GM18951 (cell line): ENCODE data around the gene BRAT1.

Experiments used
- POLR2A ChIP-seq: IDR thresholded peaks from 4 replicates; pipeline ENCODE4 v1.6.1; 2011; ENCODE audit warnings: mild to moderate bottlenecking; ENCODE audit not compliant: insufficient read length, insufficient read depth; ENCODE audit errors: extremely low read depth
- in situ Hi-C: fragments of 300-500 bp; cut with MboI; formaldehyde crosslinking; loops from one replicate; pipeline ENCODE4 v1.12.0; 2022; ENCODE audit warnings: low sequenced_read_pairs, mixed read lengths, inconsistent platforms; ENCODE audit not compliant: unreplicated experiment

Gene BRAT1

DNA sequence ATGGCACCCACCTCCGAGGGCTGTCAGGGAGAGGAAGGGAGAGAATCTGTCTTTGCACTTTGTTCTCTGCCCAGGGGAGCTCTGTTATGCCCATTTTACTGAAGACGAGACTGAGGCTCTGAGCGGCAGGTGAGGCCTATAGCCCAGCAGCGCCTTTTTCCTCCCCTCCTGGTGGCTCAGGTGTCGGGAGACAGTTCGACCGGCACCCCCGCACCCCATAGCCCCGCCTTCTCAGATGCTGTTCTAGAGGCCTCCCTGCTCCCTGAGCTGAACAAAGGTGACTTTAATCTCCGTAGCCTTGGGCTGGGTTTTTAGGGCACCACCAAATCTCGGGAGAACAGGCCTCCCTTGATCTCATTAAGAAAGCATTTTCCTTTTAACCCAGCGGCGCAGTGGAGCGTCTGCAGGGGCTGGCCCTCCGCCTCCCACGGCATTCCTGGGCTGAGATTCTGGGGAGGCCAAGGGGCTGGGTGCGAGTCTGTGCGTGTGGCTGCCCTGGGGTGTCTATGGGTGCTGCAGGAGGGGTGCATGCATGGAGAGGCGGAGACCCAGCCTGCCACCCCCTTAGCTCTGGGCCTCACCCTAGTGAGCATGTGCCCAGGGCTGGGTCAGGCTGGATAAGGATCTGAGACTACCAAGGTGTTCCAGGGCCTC, 32.4 kb downstream of the BRAT1 start:
- no peak for TF ChIP-seq POLR2A
- in situ Hi-C loops, result no loop called here

DNA sequence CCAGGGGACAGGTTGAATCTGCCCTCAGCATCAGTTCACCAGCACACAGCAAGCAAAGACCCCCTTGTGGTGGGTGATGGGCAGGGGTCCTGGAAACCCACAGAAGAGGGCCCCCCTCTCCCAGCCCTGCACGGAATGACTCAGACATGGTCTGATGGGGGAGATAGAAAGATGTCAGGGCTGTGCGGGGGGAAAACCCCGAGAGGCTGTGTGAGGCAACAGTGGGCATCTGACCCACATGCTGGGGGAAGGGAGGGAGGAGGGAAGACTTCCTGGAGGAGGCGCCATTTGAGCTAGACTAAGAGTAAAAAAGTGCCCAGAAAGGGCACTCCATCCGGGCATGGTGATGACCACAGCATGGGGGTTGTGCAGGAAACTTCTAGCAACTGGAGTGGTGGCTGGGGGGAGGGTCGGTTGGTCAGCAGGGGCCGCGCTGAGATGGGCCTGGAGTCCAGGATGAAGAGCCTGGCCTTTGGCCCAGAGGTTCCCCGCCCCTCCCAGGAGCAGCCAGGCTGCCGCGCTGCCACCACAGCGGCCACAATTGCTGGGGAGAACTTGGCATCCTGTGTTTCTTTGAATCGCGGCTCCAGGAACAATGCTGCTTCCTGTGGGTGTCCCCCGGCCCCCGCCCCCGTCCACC, 33.3 kb downstream of the BRAT1 start:
- TF ChIP-seq POLR2A, result no peak
- in situ Hi-C loops, result no loop called here

DNA sequence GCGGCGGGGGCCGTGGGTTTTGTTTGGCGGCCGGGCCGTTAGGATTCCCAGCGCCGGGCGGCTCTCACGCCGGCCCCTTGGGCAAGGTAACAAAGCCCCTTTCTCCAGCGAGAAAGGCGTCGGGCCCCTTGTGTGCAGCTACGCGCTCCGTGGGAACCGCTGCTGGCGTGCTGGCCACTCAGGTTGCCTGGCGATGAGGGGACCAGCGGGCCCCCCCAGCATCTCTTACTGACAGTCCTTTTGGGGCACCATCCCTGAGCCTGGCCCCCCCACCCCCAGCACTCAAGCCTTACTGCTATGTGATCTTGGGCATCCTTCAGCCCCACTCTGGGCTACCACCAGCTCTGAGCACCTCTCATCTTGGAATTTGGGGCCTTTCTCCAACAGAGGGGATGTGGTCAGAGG, 34.0 kb downstream of the BRAT1 start:
- in situ Hi-C loops, result no loop called here
- TF ChIP-seq POLR2A, result no peak

DNA sequence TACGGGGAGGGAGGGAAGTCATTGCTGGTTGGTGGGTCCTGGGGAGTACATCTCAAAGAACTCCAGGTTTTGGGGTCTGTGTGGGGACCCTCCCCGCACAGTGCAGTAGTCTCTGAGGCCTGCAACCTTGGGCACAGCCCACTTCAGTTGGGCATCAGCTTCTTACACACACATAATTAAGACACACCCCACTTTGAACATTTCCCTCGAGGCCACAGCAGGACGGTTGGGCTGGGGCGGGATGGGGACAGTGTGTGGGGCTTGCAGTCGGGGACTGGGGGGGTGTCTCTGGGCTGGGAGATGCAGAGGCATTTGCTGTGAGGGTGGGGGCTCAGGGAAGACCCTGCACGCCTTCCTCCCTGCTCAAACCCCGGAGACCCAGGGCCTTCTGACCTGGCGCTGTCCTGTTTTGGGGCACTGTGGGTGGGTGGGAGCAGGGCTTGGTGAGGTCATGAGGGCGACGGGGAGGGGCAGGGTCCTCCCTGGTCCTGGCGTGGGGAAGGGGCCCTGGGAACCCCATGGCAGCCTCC, 34.5 kb downstream of the BRAT1 start:
- no peak for TF ChIP-seq POLR2A
- in situ Hi-C loops, result no loop called here

DNA sequence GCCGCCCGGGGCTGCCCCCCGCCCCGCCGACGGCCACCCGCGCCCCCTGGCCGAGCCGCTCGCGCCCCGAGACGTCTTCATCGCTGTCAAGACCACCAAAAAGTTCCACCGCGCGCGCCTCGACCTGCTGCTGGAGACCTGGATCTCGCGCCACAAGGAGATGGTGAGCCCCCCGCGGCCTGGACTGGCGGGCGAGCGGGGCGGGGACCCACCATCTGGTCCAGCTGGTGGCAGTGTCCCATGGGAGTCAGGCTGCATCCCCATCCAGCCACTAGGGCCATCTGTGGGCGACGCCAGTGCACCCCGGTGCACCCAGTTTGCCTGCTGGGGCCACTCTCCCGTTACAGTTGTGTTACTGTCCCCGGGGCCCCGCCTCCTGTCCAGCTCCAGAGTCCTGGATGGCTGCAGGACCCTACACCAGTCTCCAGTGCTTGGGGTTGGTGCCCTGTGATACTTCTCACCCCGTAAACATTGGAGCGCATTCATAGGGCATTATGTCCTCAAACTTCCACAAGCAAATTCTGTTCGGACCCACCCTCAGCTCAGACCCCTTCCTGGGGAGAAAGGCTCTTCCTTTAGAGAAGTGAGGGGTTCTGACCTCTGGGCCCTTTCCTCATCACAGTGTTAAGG, 35.1 kb downstream of the BRAT1 start:
- in situ Hi-C loops, result no loop called here
- no peak for TF ChIP-seq POLR2A

DNA sequence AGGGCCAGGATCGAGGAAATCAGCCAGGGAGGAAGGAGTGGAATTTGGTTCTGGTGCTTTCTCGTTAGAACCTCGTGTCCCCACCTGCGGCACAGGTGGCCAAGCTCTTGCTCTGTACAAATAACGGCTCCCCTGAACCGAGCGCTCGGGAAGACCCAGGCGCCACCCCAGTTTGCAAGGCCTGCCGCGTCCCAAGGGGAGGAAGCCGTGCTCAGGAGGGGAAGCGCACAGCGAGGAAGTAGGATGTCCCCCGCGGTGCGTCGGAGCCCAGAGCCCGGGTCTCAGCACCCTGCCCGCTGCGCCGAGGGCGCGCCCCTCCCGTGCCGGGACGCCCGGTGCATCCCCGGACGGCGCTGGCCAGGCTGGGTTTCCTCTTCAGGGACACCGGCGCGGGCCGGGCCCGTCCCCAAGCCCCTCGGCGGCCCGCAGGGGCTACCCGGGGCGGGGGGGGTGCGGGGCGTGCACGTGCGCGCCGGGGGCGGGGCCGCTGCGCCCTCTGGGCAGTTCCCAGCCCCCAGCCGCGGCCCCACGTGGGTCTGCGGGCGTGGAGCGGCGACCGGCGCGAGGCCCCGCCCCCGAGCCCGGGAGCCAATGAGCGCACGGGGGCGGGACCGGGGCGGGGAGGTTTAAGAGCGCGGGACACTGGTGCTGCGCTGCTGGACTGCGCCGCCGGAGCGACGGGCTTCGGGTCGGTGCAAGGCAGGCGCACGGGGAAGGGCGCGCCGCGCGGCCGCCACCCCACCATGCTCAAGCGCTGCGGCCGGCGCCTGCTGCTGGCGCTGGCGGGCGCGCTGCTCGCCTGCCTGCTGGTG, 36.0 kb downstream of the BRAT1 start, which contains the start of gene LFNG:
Gene LFNG, plus strand, starts transcription at position 656 of the 812 bp plus-strand sequence. Its CDS starts 88 bp downstream, at position 744.
- in situ Hi-C loops, result no loop called here
- TF ChIP-seq POLR2A, result peak; percentile 93

DNA sequence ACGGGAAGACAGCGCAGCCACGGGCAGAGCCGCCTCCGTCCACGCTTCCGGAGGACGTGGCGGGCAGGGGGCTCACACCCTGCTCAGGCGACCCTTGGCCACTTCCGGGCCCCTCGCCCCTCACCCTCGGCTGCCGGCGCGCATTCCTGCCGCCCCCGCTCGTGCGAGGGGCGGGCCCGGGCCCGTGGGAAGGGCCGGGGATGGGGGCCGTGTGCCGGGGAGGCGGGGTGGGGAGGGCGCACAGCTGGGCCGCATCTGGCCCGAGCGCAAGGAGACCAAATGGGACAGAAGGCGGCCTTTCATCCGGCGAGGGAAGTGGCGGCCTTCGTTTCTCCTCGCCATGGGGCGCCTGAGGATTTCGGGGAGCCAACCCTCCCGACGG, 36.6 kb downstream of the BRAT1 start:
- in situ Hi-C loops, result no loop called here
- TF ChIP-seq POLR2A, result no peak

DNA sequence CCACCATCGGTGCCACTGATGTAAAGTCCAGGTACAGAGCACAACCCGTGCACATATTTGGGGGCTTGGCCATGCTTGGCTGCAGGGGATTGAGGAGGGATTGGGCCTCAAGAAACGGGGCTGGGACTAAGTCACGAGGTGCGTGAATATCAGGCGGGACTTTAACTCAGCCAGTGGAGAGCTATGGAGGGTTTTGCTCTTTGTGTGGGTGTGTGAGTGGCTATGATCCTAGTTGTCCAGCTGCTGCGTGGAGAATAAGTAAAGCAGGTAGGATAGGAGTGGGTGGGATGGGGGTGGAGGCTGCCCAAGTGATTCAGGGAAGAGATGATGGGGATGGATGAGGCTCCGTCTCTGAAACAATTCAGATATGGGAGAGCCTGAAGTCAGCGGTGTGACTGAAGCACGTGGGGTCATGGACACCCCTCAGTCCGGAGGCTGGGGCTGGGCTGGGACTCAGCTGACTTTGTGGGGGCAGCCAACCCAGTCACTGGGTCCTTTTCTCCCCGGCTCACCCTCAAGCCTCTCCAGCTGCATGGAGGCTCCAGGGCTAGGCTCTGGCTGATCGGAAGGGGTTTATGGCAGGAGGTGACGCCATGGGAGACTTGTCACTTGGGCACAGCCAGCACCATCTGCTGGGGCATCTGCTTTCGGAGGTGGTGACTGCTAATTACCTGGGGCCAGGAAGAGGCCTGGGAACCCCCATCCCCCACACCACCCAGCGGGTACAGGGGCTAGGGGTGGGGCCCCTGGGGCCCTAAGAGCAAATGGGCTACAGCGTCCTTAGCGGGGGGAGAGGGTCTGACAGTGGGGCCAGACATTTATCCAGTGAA, 37.4 kb downstream of the BRAT1 start:
- in situ Hi-C loops, result no loop called here
- no peak for TF ChIP-seq POLR2A

DNA sequence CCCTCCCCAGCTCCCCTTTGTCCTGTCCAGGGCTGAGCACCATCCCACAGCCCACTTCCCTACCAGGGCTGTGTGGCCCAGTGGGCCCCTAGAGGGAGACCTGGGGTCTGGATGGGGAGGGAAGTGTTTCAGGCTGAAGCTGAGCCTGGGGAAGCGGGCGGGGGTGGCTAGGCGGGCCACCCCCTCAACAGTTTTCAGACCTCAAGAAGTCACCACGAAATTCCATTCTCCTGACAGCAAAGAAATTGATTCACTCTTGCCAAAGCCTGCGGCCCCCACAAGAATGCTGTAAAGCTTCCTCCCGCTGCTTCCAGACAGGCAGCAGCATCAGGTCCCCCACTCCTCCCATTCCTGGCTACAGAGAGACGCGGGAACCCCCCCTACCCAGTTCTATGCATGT, 38.3 kb downstream of the BRAT1 start:
- no peak for TF ChIP-seq POLR2A
- in situ Hi-C loops, result no loop called here

DNA sequence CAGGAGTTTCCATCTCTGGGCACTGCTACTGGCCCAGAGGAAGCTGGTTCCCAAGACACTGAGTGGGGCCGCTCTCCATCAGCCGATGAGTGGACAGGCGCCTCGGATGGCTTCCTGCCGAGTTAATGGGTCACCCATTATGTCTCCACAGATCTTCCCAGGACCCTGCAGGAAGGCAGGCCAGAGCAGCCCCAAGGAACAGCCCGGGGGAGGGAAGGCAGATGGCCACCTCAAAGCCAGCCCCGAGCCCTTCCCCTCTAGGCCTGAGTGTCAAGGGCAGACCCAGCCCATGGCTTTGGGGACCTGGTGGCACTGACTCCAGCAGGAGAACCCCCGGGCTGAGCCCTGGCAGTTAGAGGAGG, 39.1 kb downstream of the BRAT1 start:
- in situ Hi-C loops, result no loop called here

DNA sequence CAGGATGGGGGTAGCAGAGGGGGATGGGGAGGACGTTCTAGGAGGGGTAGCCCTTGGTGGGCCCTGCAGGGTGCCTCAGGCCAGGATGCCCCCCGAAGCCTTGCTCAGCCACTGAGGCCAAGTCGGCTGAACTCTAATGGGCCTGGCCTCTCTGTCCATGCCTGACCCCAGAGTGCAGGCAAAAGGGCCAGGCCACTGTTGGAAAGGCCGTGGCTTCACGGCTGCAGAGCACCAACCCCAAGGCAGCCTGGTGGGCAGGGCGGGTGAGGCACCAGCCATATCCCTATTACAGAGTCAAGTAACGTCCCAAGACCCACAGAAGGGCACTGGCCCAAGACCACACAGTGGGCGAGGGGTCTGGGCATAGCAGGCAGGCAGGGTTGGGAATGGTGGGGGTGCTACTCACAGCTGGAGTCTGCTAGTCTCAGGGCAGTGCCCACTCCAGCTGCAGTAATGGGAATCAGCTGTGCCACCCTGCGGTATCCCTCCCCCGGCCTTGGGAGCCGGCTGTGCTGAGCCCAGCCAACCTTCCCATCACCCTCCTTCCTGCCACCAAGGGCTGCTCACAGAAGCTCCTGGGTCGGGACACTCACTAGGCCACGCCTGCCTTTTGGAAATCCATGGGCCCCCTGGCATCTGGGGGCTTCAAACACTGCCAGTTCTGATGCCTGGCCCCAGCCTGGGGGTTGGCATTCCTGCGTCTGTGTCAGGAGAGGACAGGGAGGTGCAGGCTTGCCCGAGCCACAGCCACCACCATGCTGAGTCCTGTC, 39.7 kb downstream of the BRAT1 start:
- TF ChIP-seq POLR2A, result no peak
- in situ Hi-C loops, result no loop called here

More for the DNA sequence above, 39.1 kb downstream of the BRAT1 start:
- no peak for TF ChIP-seq POLR2A
